Measurements from ENCODE around the gene FAM98B.

DNA sequence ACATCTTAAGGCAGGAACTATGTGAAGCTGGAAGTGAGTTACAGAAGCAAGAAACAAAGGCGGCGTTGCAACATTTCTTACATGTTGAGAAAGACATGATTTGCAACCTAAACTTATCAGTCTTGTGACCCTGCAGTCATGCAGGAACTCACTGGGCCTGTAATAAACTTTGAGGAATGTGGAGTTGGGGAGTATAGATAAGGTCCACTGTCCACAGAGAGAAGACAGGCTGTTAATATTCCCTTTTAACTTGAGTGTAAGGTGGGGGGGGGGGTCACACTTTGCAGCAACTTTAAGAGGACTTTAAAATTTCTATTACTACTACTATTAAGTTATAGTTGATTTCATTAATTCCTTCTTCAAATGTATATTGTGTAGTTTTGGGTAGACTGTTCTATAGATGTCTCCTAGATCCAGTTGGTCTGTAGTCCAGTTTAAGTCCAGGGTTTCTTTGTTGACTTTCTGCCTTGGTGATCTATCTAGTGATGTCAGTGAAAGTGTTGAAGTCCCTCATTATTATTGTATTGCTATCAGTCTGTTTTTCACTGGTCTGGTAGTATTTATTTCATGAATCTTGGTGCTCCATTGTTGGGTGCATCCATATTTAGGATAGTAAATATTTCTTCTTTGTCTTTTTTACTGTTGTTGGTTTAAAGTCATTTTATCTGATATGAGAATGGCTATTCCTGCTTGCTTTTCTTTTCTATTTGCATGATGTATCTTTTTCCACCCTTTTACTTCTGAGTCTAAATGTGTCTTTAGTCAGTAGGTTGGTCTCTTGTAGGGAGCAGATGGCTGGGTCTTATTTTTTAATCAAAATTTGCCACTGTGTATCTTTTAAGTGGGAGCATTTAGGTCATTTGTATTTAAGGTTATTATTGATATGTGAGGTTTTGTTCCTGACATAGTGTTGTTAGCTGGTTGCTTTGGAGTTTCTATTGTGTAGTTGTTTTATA, 15.6 kb upstream of the FAM98B start:
- TF ChIP-seq, protein P1, sequence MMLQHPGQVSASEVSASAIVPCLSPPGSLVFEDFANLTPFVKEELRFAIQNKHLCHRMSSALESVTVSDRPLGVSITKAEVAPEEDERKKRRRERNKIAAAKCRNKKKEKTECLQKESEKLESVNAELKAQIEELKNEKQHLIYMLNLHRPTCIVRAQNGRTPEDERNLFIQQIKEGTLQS (IDR thresholded peaks at IDR 0.05), result peak; percentile 71; the same call in 1 of the 2 replicates
- TF ChIP-seq, protein P1 (CRISPR knock-in tag; conservative IDR thresholded peaks at IDR 0.05), result no peak
- TF ChIP-seq, protein P2, sequence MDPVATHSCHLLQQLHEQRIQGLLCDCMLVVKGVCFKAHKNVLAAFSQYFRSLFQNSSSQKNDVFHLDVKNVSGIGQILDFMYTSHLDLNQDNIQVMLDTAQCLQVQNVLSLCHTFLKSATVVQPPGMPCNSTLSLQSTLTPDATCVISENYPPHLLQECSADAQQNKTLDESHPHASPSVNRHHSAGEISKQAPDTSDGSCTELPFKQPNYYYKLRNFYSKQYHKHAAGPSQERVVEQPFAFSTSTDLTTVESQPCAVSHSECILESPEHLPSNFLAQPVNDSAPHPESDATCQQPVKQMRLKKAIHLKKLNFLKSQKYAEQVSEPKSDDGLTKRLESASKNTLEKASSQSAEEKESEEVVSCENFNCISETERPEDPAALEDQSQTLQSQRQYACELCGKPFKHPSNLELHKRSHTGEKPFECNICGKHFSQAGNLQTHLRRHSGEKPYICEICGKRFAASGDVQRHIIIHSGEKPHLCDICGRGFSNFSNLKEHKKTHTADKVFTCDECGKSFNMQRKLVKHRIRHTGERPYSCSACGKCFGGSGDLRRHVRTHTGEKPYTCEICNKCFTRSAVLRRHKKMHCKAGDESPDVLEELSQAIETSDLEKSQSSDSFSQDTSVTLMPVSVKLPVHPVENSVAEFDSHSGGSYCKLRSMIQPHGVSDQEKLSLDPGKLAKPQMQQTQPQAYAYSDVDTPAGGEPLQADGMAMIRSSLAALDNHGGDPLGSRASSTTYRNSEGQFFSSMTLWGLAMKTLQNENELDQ (CRISPR knock-in tag; IDR thresholded peaks at IDR 0.05; ENCODE audit: borderline replicate concordance), result no peak
- TF ChIP-seq CAMTA2 (CRISPR knock-in tag; conservative IDR thresholded peaks at IDR 0.05), result no peak
- no peak for TF ChIP-seq MTF1 (CRISPR knock-in tag; IDR thresholded peaks at IDR 0.05; ENCODE audit: borderline replicate concordance)
- no peak for TF ChIP-seq TCF7L2 (IDR thresholded peaks at IDR 0.05; ENCODE audit: low read depth, low read length)
